PFSK-1 (cell line): ENCODE measurements around the gene ZKSCAN8.

ENCODE experiments used
- FOXP2 ChIP-seq: optimal IDR thresholded peaks from 2 replicates; pipeline ENCODE3; 2011; ENCODE audit warnings: borderline replicate concordance, control low read depth, inconsistent platforms; ENCODE audit not compliant: insufficient read depth; ENCODE audit errors: extremely low read length, extremely low read depth
- POLR2AphosphoS5 ChIP-seq: IDR thresholded peaks from 2 replicates; pipeline ENCODE4 v1.6.1; 2012; ENCODE audit warnings: low read depth, mild to moderate bottlenecking, control low read depth, low read length, moderate library complexity
- SIN3A ChIP-seq: IDR thresholded peaks from 2 replicates; pipeline ENCODE4 v1.6.1; 2012; ENCODE audit warnings: mild to moderate bottlenecking, low read length, moderate library complexity, borderline replicate concordance; ENCODE audit not compliant: insufficient read depth
- TAF1 ChIP-seq: IDR thresholded peaks from 2 replicates; pipeline ENCODE4 v1.6.1; 2012; ENCODE audit warnings: low read length, control low read depth, borderline replicate concordance; ENCODE audit not compliant: insufficient read depth
- TF ChIP-seq, protein P1 (sequence below), 2 experiments: IDR thresholded peaks; 2 replicates each; pipeline versions ENCODE4 v1.6.1 to v1.8.0; 2011 to 2012; ENCODE audit warnings: low read depth in 2 of 2, low read length in 2 of 2, control low read depth in 1 of 2, inconsistent platforms in 1 of 2, mild to moderate bottlenecking in 1 of 2, moderate library complexity in 1 of 2; ENCODE audit not compliant: insufficient read depth in 1 of 2

ZKSCAN8 gene

GRCh38 chr6:28158318-28158717 lies 16.6 kb downstream of the ZKSCAN8 start:
- TF ChIP-seq FOXP2 (no peak), POLR2AphosphoS5 (no peak), SIN3A (no peak), TAF1 (no peak)
- TF ChIP-seq, protein P1, sequence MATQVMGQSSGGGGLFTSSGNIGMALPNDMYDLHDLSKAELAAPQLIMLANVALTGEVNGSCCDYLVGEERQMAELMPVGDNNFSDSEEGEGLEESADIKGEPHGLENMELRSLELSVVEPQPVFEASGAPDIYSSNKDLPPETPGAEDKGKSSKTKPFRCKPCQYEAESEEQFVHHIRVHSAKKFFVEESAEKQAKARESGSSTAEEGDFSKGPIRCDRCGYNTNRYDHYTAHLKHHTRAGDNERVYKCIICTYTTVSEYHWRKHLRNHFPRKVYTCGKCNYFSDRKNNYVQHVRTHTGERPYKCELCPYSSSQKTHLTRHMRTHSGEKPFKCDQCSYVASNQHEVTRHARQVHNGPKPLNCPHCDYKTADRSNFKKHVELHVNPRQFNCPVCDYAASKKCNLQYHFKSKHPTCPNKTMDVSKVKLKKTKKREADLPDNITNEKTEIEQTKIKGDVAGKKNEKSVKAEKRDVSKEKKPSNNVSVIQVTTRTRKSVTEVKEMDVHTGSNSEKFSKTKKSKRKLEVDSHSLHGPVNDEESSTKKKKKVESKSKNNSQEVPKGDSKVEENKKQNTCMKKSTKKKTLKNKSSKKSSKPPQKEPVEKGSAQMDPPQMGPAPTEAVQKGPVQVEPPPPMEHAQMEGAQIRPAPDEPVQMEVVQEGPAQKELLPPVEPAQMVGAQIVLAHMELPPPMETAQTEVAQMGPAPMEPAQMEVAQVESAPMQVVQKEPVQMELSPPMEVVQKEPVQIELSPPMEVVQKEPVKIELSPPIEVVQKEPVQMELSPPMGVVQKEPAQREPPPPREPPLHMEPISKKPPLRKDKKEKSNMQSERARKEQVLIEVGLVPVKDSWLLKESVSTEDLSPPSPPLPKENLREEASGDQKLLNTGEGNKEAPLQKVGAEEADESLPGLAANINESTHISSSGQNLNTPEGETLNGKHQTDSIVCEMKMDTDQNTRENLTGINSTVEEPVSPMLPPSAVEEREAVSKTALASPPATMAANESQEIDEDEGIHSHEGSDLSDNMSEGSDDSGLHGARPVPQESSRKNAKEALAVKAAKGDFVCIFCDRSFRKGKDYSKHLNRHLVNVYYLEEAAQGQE (IDR thresholded peaks at IDR 0.05; ENCODE audit: insufficient read depth in 1 of 2, low read depth in 2 of 2, low read length in 2 of 2): no peak

DNA sequence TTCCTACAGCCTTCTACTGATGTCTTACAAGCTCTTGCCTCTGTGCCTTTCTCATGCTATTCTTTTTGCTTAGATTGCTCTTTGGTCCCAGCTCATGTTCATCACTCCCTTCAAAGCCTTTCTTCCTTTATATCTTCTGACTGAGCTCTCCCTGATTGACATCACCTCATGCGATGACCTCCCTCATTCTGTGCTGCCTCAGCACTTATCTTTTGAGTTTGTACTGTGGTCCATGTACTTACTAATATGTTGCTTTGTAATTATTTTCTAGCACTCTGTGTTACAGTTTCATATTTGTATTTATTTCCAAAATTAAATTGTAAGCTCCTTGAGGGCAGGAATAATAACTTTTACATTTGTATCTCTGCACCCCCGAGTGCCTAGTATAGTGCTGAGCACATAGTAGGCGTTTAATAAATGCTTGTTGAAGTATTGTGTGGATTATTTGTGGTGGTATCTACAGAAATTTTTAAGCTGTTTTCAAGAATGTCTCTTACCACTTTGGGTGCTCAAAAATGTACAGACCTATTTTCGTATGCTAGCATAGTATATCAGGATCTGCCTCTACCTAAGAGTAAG lies 17.4 kb downstream of the ZKSCAN8 start:
- no peak for TF ChIP-seq TAF1
- no peak for TF ChIP-seq POLR2AphosphoS5
- TF ChIP-seq, protein P1 (IDR thresholded peaks at IDR 0.05; ENCODE audit: insufficient read depth in 1 of 2, low read depth in 2 of 2, low read length in 2 of 2): no peak
- TF ChIP-seq FOXP2: no peak
- TF ChIP-seq SIN3A: no peak

- TF ChIP-seq FOXP2: no peak
- TF ChIP-seq, protein P1 (IDR thresholded peaks at IDR 0.05; ENCODE audit: insufficient read depth in 1 of 2, low read depth in 2 of 2, low read length in 2 of 2): no peak
- TF ChIP-seq SIN3A: no peak
- TF ChIP-seq TAF1: no peak
- TF ChIP-seq POLR2AphosphoS5: no peak
Observed at GRCh38 chr6:28160233-28160632, 18.6 kb downstream of the ZKSCAN8 start.

GRCh38 chr6:28161410-28162079 lies 19.9 kb downstream of the ZKSCAN8 start:
- TF ChIP-seq POLR2AphosphoS5: peak; percentile 83
- TF ChIP-seq TAF1: peak; percentile 39; the same call in 1 of the 2 replicates
- TF ChIP-seq FOXP2: no peak

DNA sequence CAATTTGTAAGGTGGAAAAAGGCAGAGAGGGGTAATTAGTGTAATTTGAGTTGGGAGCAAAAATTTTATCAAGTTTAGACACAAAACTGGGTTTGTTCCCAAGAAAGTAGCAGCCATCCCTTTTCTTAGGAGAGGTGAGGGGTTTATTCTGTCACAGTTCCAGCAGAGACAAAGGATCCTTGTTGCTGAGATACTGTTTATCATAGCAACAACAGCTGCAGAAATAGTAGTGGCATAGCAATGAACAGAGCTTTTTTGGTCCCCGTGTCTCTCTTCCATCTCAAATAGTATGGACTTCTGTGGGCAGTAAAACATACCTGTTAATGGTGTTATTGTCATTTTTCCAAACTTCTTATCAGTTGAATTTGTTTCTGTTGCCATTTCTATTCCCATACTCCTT lies 23.9 kb downstream of the ZKSCAN8 start:
- no peak for TF ChIP-seq FOXP2
- no peak for TF ChIP-seq POLR2AphosphoS5
- TF ChIP-seq SIN3A: no peak
- TF ChIP-seq, protein P1 (IDR thresholded peaks at IDR 0.05; ENCODE audit: insufficient read depth in 1 of 2, low read depth in 2 of 2, low read length in 2 of 2): no peak
- TF ChIP-seq TAF1: no peak
